GM12873 (cell line): ENCODE results near the gene POLR1E.

ENCODE experiments used
- CTCF ChIP-seq: IDR thresholded peaks from 2 replicates; pipeline ENCODE4 v1.5.1; 2012; ENCODE audit warnings: low read depth, mild to moderate bottlenecking, moderate library complexity, low read length, control low read depth; ENCODE audit not compliant: insufficient read depth; ENCODE audit errors: missing control alignments

Gene POLR1E

DNA sequence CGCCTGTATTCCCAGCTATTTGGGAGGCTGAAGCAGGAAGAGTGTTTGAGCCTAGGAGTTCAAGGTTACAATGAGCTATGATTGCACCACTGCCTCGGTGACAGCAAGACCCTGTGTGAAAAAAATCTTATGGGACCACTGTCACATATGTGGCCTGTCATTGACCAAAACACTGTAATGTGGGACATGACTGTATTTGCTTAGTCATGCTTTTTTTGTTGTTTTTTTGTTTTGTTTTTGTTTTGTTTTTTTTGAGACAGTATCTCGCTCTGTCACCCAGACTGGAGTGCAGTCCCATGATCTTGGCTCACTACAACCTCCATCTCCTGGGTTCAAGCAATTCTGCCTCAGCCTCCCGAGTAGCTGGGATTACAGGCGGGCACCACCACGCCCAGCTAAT, 13.5 kb downstream of the POLR1E start:
- TF ChIP-seq CTCF: no peak

DNA sequence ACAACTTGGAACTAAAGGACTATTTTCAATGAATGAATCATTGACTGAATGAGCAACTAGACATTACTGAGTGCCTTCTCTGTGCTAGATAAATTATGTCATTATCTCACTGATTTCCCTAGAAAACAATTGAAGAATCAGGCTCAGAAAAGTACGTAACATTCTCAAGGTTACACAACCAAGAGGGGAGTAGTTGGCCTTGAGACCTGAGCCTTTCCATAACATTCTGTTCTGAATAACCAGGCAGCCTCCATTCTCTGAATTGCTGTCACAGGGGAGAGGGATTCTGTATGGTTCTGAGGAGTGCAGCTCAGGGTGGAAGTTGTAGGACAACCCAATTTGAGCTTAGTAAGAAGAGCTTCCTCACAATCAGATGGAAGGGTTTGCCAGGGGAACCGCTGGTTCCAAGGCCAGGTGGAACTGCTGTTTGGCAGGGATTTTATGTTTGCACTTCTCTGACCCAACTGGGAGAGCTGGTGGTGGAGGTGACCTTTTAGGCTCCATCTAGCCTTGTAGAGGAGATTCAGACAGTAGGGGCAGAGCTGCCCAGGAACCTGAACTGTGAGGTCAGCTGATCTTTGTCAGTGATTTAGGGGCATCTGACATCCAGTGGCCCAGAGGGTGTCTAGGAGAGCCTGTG, 16.3 kb downstream of the POLR1E start:
- no peak for TF ChIP-seq CTCF

DNA sequence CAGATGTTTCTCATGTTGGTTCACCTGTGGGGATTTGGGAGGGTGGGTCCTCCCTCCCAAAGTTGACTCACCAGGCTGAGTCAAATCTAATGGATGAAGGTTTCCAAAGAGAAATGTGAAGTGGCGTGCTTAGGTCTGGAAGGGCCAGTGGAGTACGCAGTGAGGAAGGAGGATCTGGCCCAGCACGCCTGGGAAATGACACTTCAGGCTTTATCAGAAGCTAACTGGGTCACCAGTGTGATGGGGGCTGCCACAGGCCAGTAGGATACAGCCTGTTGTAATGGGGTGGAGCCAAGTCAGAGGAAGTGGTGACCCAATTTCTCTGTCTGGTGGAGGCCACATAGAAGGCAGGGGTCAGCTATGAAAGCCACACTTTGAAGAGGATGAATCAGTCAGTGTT, 18.0 kb downstream of the POLR1E start:
- TF ChIP-seq CTCF: no peak

- TF ChIP-seq CTCF: no peak
Measured at GRCh38 chr9:37504605-37505004, 18.9 kb downstream of the POLR1E start.

- TF ChIP-seq CTCF: no peak
Measured at GRCh38 chr9:37507566-37508134, 21.9 kb downstream of the POLR1E start.

DNA sequence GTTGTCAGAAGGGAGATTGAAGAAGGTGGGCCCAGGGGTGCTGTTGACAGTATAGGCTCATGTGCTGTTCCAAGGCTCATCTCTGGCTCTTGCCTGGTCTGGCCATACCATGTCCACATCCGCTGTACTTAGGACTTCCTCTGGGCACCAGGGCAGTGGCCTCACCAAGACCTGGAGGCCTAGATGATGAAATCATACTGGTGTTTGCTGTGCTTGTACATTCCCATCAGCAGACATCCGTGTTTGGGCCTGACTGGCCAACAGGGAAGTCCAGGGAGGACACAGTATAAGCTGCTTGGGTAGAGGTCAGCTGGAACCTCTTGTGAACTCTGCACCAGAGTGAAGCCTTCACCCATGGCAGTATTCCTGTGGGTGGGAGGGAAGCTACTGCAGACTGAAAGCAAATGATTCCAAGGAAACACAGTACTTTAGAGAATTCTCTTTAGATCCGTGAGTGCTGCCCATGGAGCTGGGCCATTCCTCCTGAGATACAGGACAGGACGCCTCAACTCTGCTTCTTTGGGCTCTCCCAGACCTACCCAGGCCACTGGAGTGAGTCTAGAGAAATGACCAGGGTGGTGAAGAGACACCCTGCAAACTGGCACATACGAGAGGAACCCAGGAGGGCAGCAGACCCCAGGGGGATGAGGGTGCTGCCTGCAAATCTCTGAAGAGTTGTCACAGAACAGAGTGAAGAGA, 22.5 kb downstream of the POLR1E start:
- TF ChIP-seq CTCF: no peak

DNA sequence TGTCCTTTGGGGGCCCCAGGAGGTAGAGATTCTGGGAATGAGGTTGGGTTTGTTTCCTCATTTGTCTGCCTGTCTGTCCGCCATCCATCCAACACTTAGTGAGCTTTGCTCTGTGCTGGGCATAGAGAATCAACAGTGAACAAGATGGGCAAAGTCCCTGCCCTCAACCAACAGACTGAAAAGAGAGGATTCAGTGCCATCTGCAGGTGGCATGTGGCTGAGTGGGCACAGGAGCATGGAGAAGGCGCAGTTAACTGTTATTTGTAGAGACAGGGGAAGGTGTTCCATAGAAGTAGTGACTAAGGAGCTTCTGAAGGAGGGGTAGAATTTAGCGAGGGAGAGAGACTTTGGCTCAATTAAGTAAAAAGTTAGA, 23.1 kb downstream of the POLR1E start:
- no peak for TF ChIP-seq CTCF
